Fibroblast of lung (primary cell): ENCODE data around the gene DHX57. TPM values are rescaled to one million over a fixed set of nuclear protein-coding genes. Genes with fewer than 3 reads are reported as not detected.

ENCODE experiments used
- DNase-seq, 2 donors: peaks; one replicate each; pipeline versions ENCODE4 v3.0.0 to v3.0.0-alpha.2; 2010; ENCODE audit warnings: low read depth in 2 of 2
- H2AFZ ChIP-seq: 2 replicates; pipeline ENCODE4 v1.5.1; 2012; ENCODE audit warnings: low read length, control low read depth, inconsistent platforms
- H3K27ac ChIP-seq: 2 replicates; pipeline ENCODE4 v1.5.1; 2011; ENCODE audit warnings: low read length, control low read depth; ENCODE audit not compliant: insufficient read depth
- H3K27me3 ChIP-seq: 2 replicates; pipeline ENCODE4 v1.5.1; 2011; ENCODE audit warnings: mild to moderate bottlenecking, low read length; ENCODE audit not compliant: control insufficient read depth, insufficient read depth
- H3K36me3 ChIP-seq: 2 replicates; pipeline ENCODE4 v1.5.1; 2011; ENCODE audit warnings: low read length; ENCODE audit not compliant: control insufficient read depth, insufficient read depth
- H3K4me1 ChIP-seq: 2 replicates; pipeline ENCODE4 v1.5.1; 2011; ENCODE audit warnings: low read length; ENCODE audit not compliant: control insufficient read depth, insufficient read depth; ENCODE audit errors: extremely low read depth
- H3K4me2 ChIP-seq: 2 replicates; pipeline ENCODE4 v1.5.1; 2011; ENCODE audit warnings: low read length, control low read depth; ENCODE audit not compliant: insufficient read depth; ENCODE audit errors: extremely low read depth
- H3K4me3 ChIP-seq, 4 experiments: fragments of 200-600 bp in 1 of 4; sonication (generic) in 1 of 4; replicated peaks in 1 of 4; 2 replicates each; pipeline ENCODE4 v1.5.1; 2011 to 2016; ENCODE audit warnings: low read length in 4 of 4, low read depth in 3 of 4, mild to moderate bottlenecking in 3 of 4, control low read depth in 2 of 4, inconsistent platforms in 1 of 4, mixed read lengths in 1 of 4; ENCODE audit not compliant: insufficient read depth in 1 of 4; ENCODE audit errors: control extremely low read depth in 1 of 4
- H3K79me2 ChIP-seq: 2 replicates; pipeline ENCODE4 v1.5.1; 2012; ENCODE audit warnings: mild to moderate bottlenecking, low read length, inconsistent platforms; ENCODE audit not compliant: control insufficient read depth, insufficient read depth
- H3K9ac ChIP-seq: 2 replicates; pipeline ENCODE4 v1.5.1; 2011; ENCODE audit warnings: mild to moderate bottlenecking, low read length, control low read depth; ENCODE audit not compliant: insufficient read depth
- H3K9me3 ChIP-seq: 2 replicates; pipeline ENCODE4 v1.5.1; 2012; ENCODE audit warnings: low read depth, low read length; ENCODE audit not compliant: control insufficient read depth, insufficient read depth
- H4K20me1 ChIP-seq: 2 replicates; pipeline ENCODE4 v1.5.1; 2011; ENCODE audit warnings: low read length; ENCODE audit not compliant: control insufficient read depth, insufficient read depth; ENCODE audit errors: extremely low read depth
- CTCF ChIP-seq, 2 donors: IDR thresholded peaks in 1 of 2; conservative IDR thresholded peaks in 1 of 2; 1 replicate in 1 of 2; 2 replicates in 1 of 2; pipeline ENCODE4 v1.5.1; 2011 to 2012; ENCODE audit warnings: low read length in 2 of 2, control low read depth in 1 of 2, inconsistent platforms in 1 of 2, low read depth in 1 of 2, mild to moderate bottlenecking in 1 of 2
- EZH2 ChIP-seq: IDR thresholded peaks from 2 replicates; pipeline ENCODE4 v1.5.1; 2012; ENCODE audit warnings: low read length, control low read depth, mild to moderate bottlenecking; ENCODE audit errors: missing control alignments
- polyA plus RNA-seq, 2 donors: library from polyadenylated mRNA; depleted of rRNA in 1 of 2; stranded (reverse) in 1 of 2; unstranded in 1 of 2; fragments of >200 nt; gene quantifications; 2 replicates each; pipeline ENCODE4 v1.2.1, GENCODE V29; 2011 to 2012; ENCODE audit warnings: missing spikeins in 1 of 2
- total RNA-seq: library from RNA; depleted of rRNA; stranded (reverse); fragments of >200 nt; gene quantifications from 2 replicates; pipeline ENCODE4 v1.2.1, GENCODE V29; 2014

DHX57 gene
- total and polyA plus RNA-seq, 2 donors (not counting 1 experiment from before 2014, with no cell fraction given) = 18.5 to 23.5 TPM

GRCh38 chr2:38750011-38750890 is 125.5 kb downstream of the DHX57 start:
- H3K4me2 ChIP-seq = peak overlapping the region; percentile 93
- H3K36me3 ChIP-seq = peaks cover 7% of the 10 kb centered on the region
- peak overlapping the region; percentile 14 for H2AFZ ChIP-seq
- H3K4me3 ChIP-seq = peak overlapping the region; percentile 92 to 99 (median 95)
- peak; percentile 29 to 40 for DNase-seq
- no peaks in the 10 kb centered on the region for H3K27me3 ChIP-seq
- H3K4me1 ChIP-seq = peaks cover 2% of the 10 kb centered on the region
- TF ChIP-seq EZH2 (no peak), CTCF (conservative IDR thresholded peaks at IDR 0.05 in 1 of 2, IDR thresholded peaks at IDR 0.05 in 1 of 2; ENCODE audit: low read depth in 1 of 2, low read length in 2 of 2) (no peak)
- H3K27ac ChIP-seq = peak overlapping the region; percentile 99
- peaks cover 57% of the 10 kb centered on the region for H3K79me2 ChIP-seq
- H3K9ac ChIP-seq = peak overlapping the region; percentile 97
- no peaks in the 10 kb centered on the region for H3K9me3 ChIP-seq
- H4K20me1 ChIP-seq = peaks cover 4% of the 10 kb centered on the region

- peaks cover 10% of the 10 kb centered on the region for H3K36me3 ChIP-seq
Observed at GRCh38 chr2:38748943-38749804, 126.6 kb downstream of the DHX57 start.

More at GRCh38 chr2:38748943-38749804, 126.6 kb downstream of the DHX57 start:
- H4K20me1 ChIP-seq = peaks cover 4% of the 10 kb centered on the region
- H3K9me3 ChIP-seq = no peaks in the 10 kb centered on the region
- no peak for DNase-seq
- no peak overlapping the region for H2AFZ ChIP-seq
- H3K27me3 ChIP-seq = no peaks in the 10 kb centered on the region
- peak overlapping the region; percentile 92 to 99 (median 95) for H3K4me3 ChIP-seq
- TF ChIP-seq CTCF (conservative IDR thresholded peaks at IDR 0.05 in 1 of 2, IDR thresholded peaks at IDR 0.05 in 1 of 2; ENCODE audit: low read depth in 1 of 2, low read length in 2 of 2) (no peak), EZH2 (no peak)
- peaks cover 2% of the 10 kb centered on the region for H3K4me1 ChIP-seq
- H3K4me2 ChIP-seq = peak overlapping the region; percentile 93
- H3K79me2 ChIP-seq = peaks cover 64% of the 10 kb centered on the region
- no peak overlapping the region for H3K27ac ChIP-seq
- no peak overlapping the region for H3K9ac ChIP-seq
